Caco-2 (cell line): ENCODE data around the gene CCDC102B. TPM values are rescaled to one million over a fixed set of nuclear protein-coding genes. Genes with fewer than 3 reads are reported as not detected.
"Not testable (repeated sequence)": the region's sequence is repeated elsewhere in the genome, so short reads cannot be mapped to it uniquely, and the experiment has no call there.

ENCODE experiments used
- BruUV-seq: library from RNA; stranded (reverse); fragments of 400-500 nt; replicated peaks from 2 replicates; lab custom pipeline; 2021; lab: Mats Ljungman, UMichigan
- CTCF ChIA-PET: fragments of 300-600 bp; sonication (Branson Sonifier 250); formaldehyde crosslinking; loops from one replicate; lab custom pipeline; 2022; ENCODE audit warnings: antibody characterized with exemption; lab: Charles Lee
- POLR2A ChIA-PET: fragments of 300-600 bp; sonication (Branson Sonifier 250); formaldehyde crosslinking; loops from one replicate; lab custom pipeline; 2022; ENCODE audit warnings: antibody characterized with exemption; lab: Charles Lee
- DNase-seq, 2 experiments: peaks; one replicate each; pipeline versions ENCODE4 v3.0.0 to v3.0.0-alpha.2; 2020 to 2022
- H3K27me3 ChIP-seq: replicated peaks from 2 replicates; pipeline ENCODE4 v1.6.0; 2011; ENCODE audit warnings: low read length; ENCODE audit not compliant: control insufficient read depth, insufficient read depth
- H3K36me3 ChIP-seq: 2 replicates; pipeline ENCODE4 v1.5.1; 2011; ENCODE audit warnings: low read length; ENCODE audit not compliant: control insufficient read depth, insufficient read depth
- H3K4me1 ChIP-seq: fragments of 250-450 bp; sonication (Bioruptor Pico); 2 replicates; pipeline ENCODE4 v1.5.1; 2020; ENCODE audit warnings: mild to moderate bottlenecking
- H3K4me3 ChIP-seq: 2 replicates; pipeline ENCODE4 v1.5.1; 2011; ENCODE audit warnings: low read depth, mild to moderate bottlenecking, control low read depth, low read length
- H3K9me3 ChIP-seq: fragments of 250-450 bp; sonication (Bioruptor Pico); 2 replicates; pipeline ENCODE4 v1.5.1; 2020; ENCODE audit warnings: mild to moderate bottlenecking, moderate library complexity
- H3K27ac Mint-ChIP-seq: one replicate; pipeline ENCODE4 v1.8.0; 2022; ENCODE audit warnings: mixed read lengths; ENCODE audit not compliant: unreplicated experiment
- H3K27me3 Mint-ChIP-seq: one replicate; pipeline ENCODE4 v1.8.0; 2022; ENCODE audit warnings: mixed read lengths; ENCODE audit not compliant: insufficient read depth, unreplicated experiment
- H3K36me3 Mint-ChIP-seq: one replicate; pipeline ENCODE4 v1.8.0; 2022; ENCODE audit warnings: mild to moderate bottlenecking, mixed read lengths; ENCODE audit not compliant: insufficient read depth, unreplicated experiment
- H3K4me1 Mint-ChIP-seq: one replicate; pipeline ENCODE4 v1.8.0; 2022; ENCODE audit warnings: low read depth, mixed read lengths; ENCODE audit not compliant: unreplicated experiment
- H3K4me3 Mint-ChIP-seq: one replicate; pipeline ENCODE4 v1.8.0; 2022; ENCODE audit warnings: mild to moderate bottlenecking, moderate library complexity, mixed read lengths; ENCODE audit not compliant: unreplicated experiment
- H3K9me3 Mint-ChIP-seq: one replicate; pipeline ENCODE4 v1.8.0; 2022; ENCODE audit warnings: mixed read lengths; ENCODE audit not compliant: unreplicated experiment
- intact Hi-C: fragments of 100-400 bp; cut with micrococcal nuclease; formaldehyde crosslinking; loops from one replicate; pipeline ENCODE4 v1.10.0; 2022; ENCODE audit not compliant: unreplicated experiment
- total RNA-seq: library from RNA; stranded (reverse); gene quantifications from 2 replicates; pipeline ENCODE4 v1.2.3, GENCODE V29; 2022
- TF ChIP-seq, protein P1 (sequence below), 2 experiments: fragments of 200-600 bp in 1 of 2; IDR thresholded peaks; 1 replicate in 1 of 2; 2 replicates in 1 of 2; pipeline versions ENCODE4 v1.5.1 to v1.8.0; 2011 to 2022; ENCODE audit warnings: antibody characterized with exemption in 1 of 2, control low read depth in 1 of 2, inconsistent platforms in 1 of 2, low read depth in 1 of 2, low read length in 1 of 2, mild to moderate bottlenecking in 1 of 2, moderate library complexity in 1 of 2; ENCODE audit not compliant: insufficient read depth in 1 of 2, severe bottlenecking in 1 of 2, unreplicated experiment in 1 of 2

Gene CCDC102B
- total RNA-seq, 1 experiment from 2014 or later: 1.1 TPM

DNA sequence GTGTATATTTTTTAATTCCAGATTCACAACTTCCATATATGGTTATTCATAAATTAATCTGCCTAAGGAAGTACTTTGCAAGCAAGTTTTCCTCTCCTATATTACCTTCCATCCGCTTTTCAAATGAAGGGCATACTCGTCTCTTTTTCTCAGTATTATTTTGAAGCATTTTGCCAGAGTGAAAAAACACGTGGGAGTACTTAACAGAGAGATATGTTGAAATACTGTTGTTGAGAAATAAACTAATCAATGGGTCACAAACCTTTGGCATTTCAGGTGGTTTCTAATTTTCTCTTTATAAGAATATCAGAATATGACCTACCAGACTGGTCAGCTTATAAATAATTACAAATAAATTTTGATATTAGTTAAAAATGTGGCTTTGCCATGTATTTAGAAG lies 67.6 kb downstream of the CCDC102B start:
- no TSS peak for BruUV-seq
- no peak overlapping the region for H3K27ac Mint-ChIP-seq
- no peak overlapping the region for H3K4me3 Mint-ChIP-seq
- H3K4me1 Mint-ChIP-seq: no peaks in the 10 kb centered on the region
- H3K36me3 Mint-ChIP-seq: no peaks in the 10 kb centered on the region
- DNase-seq: no peak
- H3K27me3 Mint-ChIP-seq: no peaks in the 10 kb centered on the region
- no peaks in the 10 kb centered on the region for H3K9me3 Mint-ChIP-seq
- Histone ChIP-seq H3K36me3 (no peaks in the 10 kb centered on the region), H3K4me3 (no peak overlapping the region), H3K27me3 (no peaks in the 10 kb centered on the region), H3K4me1 (no peaks in the 10 kb centered on the region), H3K9me3 (no peaks in the 10 kb centered on the region)
- TF ChIP-seq, protein P1, sequence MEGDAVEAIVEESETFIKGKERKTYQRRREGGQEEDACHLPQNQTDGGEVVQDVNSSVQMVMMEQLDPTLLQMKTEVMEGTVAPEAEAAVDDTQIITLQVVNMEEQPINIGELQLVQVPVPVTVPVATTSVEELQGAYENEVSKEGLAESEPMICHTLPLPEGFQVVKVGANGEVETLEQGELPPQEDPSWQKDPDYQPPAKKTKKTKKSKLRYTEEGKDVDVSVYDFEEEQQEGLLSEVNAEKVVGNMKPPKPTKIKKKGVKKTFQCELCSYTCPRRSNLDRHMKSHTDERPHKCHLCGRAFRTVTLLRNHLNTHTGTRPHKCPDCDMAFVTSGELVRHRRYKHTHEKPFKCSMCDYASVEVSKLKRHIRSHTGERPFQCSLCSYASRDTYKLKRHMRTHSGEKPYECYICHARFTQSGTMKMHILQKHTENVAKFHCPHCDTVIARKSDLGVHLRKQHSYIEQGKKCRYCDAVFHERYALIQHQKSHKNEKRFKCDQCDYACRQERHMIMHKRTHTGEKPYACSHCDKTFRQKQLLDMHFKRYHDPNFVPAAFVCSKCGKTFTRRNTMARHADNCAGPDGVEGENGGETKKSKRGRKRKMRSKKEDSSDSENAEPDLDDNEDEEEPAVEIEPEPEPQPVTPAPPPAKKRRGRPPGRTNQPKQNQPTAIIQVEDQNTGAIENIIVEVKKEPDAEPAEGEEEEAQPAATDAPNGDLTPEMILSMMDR (IDR thresholded peaks at IDR 0.05; ENCODE audit: insufficient read depth in 1 of 2, low read depth in 1 of 2, low read length in 1 of 2, severe bottlenecking in 1 of 2, unreplicated experiment in 1 of 2): no peak
- ChIA-PET POLR2A (no interaction called here), CTCF (no interaction called here)
- intact Hi-C loops: no loop called here

DNA sequence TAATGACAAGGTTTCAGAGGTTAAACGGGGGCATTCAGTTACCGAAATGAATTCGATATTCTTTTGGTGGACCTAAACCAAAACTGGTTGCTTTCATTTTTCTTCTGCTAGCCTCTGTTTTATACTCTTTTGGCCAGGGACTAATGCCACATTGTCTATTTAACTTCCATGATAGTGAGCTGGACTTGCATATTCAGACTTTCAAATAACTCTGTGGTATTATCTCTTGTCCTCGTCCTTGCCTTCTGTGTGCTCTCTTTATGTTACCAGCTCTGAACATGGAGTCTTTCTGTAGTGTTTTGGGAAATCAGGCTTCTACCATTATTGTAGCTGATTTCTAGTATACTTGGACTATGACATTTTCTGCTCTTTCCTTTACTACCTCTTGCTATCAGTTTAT lies 75.1 kb downstream of the CCDC102B start:
- Histone ChIP-seq H3K4me1 (no peaks in the 10 kb centered on the region), H3K27me3 (no peaks in the 10 kb centered on the region), H3K9me3 (no peaks in the 10 kb centered on the region), H3K36me3 (no peaks in the 10 kb centered on the region), H3K4me3 (no peak overlapping the region)
- no peak for DNase-seq
- BruUV-seq: no TSS peak
- H3K27ac Mint-ChIP-seq: no peak overlapping the region
- no peaks in the 10 kb centered on the region for H3K4me1 Mint-ChIP-seq
- H3K27me3 Mint-ChIP-seq: no peaks in the 10 kb centered on the region
- intact Hi-C loops: no loop called here
- H3K36me3 Mint-ChIP-seq: no peaks in the 10 kb centered on the region
- TF ChIP-seq, protein P1 (IDR thresholded peaks at IDR 0.05; ENCODE audit: insufficient read depth in 1 of 2, low read depth in 1 of 2, low read length in 1 of 2, severe bottlenecking in 1 of 2, unreplicated experiment in 1 of 2): no peak
- ChIA-PET POLR2A (no interaction called here), CTCF (no interaction called here)
- no peaks in the 10 kb centered on the region for H3K9me3 Mint-ChIP-seq
- H3K4me3 Mint-ChIP-seq: no peak overlapping the region

DNA sequence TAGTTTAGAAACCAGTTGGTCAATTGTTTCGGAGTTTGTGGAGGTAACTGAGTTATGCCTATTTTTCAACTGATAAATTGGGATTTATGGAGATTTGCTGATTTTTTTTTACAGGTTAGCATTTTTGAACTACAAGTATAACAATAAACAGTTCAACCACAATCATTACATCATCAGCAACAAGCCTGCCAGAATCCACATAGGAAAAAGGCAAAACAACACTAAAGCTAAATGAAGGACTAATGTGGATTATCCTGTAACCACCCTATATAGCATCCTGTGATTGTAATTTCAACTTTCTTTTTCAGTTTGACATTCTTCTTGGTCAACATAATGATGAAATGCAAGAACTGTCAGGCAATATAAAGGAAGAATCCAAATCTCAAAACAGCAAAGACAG lies 76.5 kb downstream of the CCDC102B start:
- no peak for DNase-seq
- Mint-ChIP-seq H3K27ac (no peak overlapping the region), H3K9me3 (no peaks in the 10 kb centered on the region), H3K4me1 (no peaks in the 10 kb centered on the region), H3K4me3 (no peak overlapping the region), H3K27me3 (no peaks in the 10 kb centered on the region), H3K36me3 (no peaks in the 10 kb centered on the region)
- Histone ChIP-seq H3K27me3 (no peaks in the 10 kb centered on the region), H3K9me3 (no peaks in the 10 kb centered on the region), H3K4me1 (no peaks in the 10 kb centered on the region), H3K36me3 (no peaks in the 10 kb centered on the region), H3K4me3 (no peak overlapping the region)
- ChIA-PET POLR2A (no interaction called here), CTCF (interaction anchor here (0.5 kb wide), 1 partner anchor 288 kb away, joined by 4 read pairs; no protein-coding TSS in a partner anchor)
- TF ChIP-seq, protein P1 (IDR thresholded peaks at IDR 0.05; ENCODE audit: insufficient read depth in 1 of 2, low read depth in 1 of 2, low read length in 1 of 2, severe bottlenecking in 1 of 2, unreplicated experiment in 1 of 2): no peak
- no TSS peak for BruUV-seq
- intact Hi-C loops: no loop called here

DNA sequence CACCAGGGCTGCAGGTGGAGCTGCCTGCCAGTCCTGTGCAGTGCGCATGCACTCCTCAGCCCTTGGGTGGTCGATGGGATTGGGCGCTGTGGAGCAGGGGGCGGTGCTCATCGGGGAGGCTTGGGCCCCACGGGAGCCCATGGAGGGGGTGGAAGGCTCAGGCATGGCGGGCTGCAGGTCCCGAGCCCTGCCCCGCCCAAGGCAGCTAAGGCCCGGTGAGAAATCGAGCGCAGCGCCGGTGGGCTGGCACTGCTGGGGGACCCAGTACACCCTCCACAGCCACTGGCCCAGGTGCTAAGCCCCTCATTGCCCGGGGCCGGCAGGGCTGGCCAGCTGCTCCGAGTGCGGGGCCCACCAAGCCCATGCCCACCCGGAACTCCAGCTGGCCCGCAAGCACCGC lies 82.1 kb downstream of the CCDC102B start:
- H3K4me3 ChIP-seq, H3K36me3 Mint-ChIP-seq, DNase-seq, CTCF ChIA-PET, H3K9me3 ChIP-seq, H3K4me3 Mint-ChIP-seq, H3K27me3 Mint-ChIP-seq, H3K27me3 ChIP-seq, H3K9me3 Mint-ChIP-seq, POLR2A ChIA-PET, intact Hi-C loops, H3K4me1 ChIP-seq, H3K27ac Mint-ChIP-seq, BruUV-seq, H3K4me1 Mint-ChIP-seq, H3K36me3 ChIP-seq: not testable (repeated sequence)
